HG02840 (cell line): ENCODE measurements around the gene ZCCHC2.

ENCODE experiments used
- ATAC-seq: cut with Tn5 transposase; IDR thresholded peaks from one replicate; pipeline ENCODE4 v1.9.1; 2021; ENCODE audit warnings: mild to moderate bottlenecking, moderate library complexity, moderate number of reproducible peaks; ENCODE audit not compliant: unreplicated experiment, low FRiP score

The ZCCHC2 gene

GRCh38 chr18:62522504-62523254, at the start of gene ZCCHC2:
Gene ZCCHC2, plus strand, starts transcription at chr18:62523025. Its CDS starts 400 bp downstream, at chr18:62523425.
- peak; percentile 72 for ATAC-seq

GRCh38 chr18:62479574-62479973, 43.3 kb upstream of the ZCCHC2 start:
- no peak for ATAC-seq

GRCh38 chr18:62480927-62481326, 41.9 kb upstream of the ZCCHC2 start:
- ATAC-seq: no peak

GRCh38 chr18:62484941-62485340, 37.9 kb upstream of the ZCCHC2 start:
- no peak for ATAC-seq

GRCh38 chr18:62485684-62486083, 37.1 kb upstream of the ZCCHC2 start:
- ATAC-seq: no peak

GRCh38 chr18:62486290-62486964, 36.4 kb upstream of the ZCCHC2 start:
- no peak for ATAC-seq

- no peak for ATAC-seq
Measured at GRCh38 chr18:62487161-62487560, 35.7 kb upstream of the ZCCHC2 start.

- no peak for ATAC-seq
Measured at GRCh38 chr18:62490967-62491695, 31.7 kb upstream of the ZCCHC2 start.

- ATAC-seq: no peak
Measured at GRCh38 chr18:62493033-62493862, 29.6 kb upstream of the ZCCHC2 start.

- no peak for ATAC-seq
Measured at GRCh38 chr18:62494764-62495163, 28.1 kb upstream of the ZCCHC2 start.

GRCh38 chr18:62496262-62496661, 26.6 kb upstream of the ZCCHC2 start:
- ATAC-seq: no peak

- ATAC-seq: no peak
Measured at GRCh38 chr18:62497190-62497772, 25.5 kb upstream of the ZCCHC2 start.

GRCh38 chr18:62498616-62499262, 24.1 kb upstream of the ZCCHC2 start:
- ATAC-seq: no peak

- ATAC-seq: no peak
Measured at GRCh38 chr18:62499263-62499650, 23.6 kb upstream of the ZCCHC2 start.

- ATAC-seq: no peak
Measured at GRCh38 chr18:62500174-62500573, 22.7 kb upstream of the ZCCHC2 start.

GRCh38 chr18:62500966-62501591, 21.7 kb upstream of the ZCCHC2 start:
- ATAC-seq: no peak

- peak; percentile 87 for ATAC-seq
Measured at GRCh38 chr18:62505669-62506494, 16.9 kb upstream of the ZCCHC2 start.

GRCh38 chr18:62506495-62507143, 16.2 kb upstream of the ZCCHC2 start:
- peak; percentile 22 for ATAC-seq
